SK-MEL-5 (cell line): ENCODE results near the gene SGPP1. TPM values are rescaled to one million over a fixed set of nuclear protein-coding genes. Genes with fewer than 3 reads are reported as not detected.
"Not testable (repeated sequence)": the region's sequence is repeated elsewhere in the genome, so short reads cannot be mapped to it uniquely, and the experiment has no call there.

Experiments
- DNase-seq: peaks from one replicate; pipeline ENCODE4 v3.0.0-alpha.2; 2016; ENCODE audit warnings: low read depth, low spot score
- in situ Hi-C: cut with HindIII; loops from 2 replicates; pipeline ENCODE4 v1.10.0; 2016; ENCODE audit warnings: low sequenced_read_pairs, high pct_unique_total_duplicates, low pct_unique_long_range_greater_than_20kb
- total RNA-seq: library from RNA; depleted of rRNA; stranded (reverse); fragments of >200 nt; shearing (Covaris generic); gene quantifications from 2 replicates; pipeline ENCODE4 v1.2.3, GENCODE V29; 2014

SGPP1 gene
- total RNA-seq, 1 experiment from 2014 or later = 24.0 TPM

- in situ Hi-C loops = no loop called here
These were observed 7.9 kb upstream of the SGPP1 start for GRCh38 chr14:63735720-63736119.

DNA sequence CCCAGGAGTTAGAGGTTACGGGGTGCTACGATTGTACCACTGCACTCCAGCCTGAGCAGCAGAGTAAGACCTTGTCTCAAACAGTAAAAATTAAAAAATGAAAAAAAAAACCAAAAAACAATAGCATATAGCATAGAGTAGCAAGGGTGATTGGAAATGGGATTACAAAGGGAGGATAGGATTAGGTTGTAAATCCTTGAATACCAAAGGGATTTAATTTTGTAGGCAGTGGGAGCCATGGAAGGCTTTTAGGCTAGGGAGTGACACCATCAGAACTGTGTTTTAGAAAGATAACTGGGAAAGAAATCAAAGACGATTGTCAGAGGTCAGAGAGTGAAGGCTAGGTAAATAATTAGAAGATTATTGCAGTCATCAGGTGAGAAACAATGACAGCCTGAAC lies 2.8 kb upstream of the SGPP1 start:
- no peak for DNase-seq
- in situ Hi-C loops = no loop called here

More at GRCh38 chr14:63735720-63736119, 7.9 kb upstream of the SGPP1 start:
- DNase-seq = no peak

DNA sequence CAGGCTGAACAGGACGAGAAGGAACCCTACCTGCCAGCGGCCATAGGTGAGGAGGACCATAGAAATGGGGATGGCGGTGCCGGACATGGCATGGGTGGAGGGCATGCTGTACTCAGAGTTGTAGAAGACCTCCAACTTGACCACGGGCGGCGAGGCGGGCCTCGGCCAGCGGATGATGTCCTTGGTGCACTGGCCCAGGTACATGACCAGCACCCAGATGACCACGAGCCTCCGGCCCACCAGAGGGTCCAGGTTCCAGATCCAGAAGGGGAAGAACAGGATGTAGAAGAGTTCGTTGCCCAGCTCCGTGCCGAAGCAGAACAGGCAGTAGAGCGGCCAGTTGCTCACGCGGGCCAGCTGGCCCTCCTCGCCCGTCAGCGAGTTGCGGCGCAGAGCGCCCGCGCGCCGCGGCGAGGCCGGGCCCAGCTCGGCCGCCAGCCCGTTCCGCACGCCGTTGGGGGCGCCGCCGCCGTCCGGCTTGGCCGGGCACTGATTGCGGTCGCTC lies 582 bp downstream of the SGPP1 start:
- DNase-seq = peak; percentile 18
- in situ Hi-C loops = no loop called here

DNA sequence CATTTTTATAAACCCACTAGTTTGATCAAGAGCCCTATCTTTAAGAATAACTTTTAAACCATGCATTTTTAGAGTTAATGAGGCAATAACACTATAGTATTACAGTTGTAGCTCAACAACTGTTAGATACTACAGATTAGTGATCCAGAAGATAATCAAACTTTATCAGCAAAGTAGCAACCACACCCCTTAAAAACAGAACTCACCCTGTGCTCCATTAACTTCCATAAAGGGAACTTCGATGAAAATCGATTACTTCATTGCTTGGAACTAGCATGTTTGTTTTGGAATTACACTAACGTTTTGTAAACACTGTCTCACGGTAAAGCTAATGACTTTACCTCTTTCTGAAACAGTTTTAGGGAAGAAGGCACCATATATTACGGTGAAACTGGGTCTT lies 1.4 kb downstream of the SGPP1 start:
- DNase-seq = no peak
- in situ Hi-C loops = no loop called here

DNA sequence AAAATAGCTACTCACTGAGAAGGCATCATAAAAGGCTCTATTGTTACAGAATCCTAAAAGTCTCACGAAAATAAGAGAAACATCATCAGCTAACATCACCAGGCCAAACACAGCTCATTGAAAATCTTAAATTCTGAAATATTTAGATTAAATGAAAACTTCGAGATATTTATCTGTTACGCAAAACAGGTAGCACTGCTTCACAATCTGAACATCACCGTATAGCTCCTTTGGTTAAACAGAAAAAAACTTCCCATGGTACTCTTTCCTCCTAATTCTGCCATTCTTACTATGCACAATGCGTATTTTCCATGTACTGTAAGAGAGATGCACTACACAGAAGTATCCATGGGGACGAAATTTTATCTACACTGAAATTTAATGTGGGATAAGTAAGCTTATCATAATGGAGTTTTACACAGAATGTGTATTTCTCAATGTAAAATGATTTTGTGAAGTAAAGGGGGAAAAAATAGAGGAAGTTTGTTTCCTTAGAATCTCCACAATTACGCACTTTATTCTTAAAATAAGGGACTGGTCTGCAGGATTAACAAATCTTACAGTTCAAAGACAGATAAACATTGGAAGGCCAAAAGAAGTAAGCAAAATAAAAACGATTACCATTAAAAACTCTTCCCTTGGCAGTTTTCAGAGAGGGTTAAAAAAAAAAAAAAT lies 1.9 kb downstream of the SGPP1 start:
- no peak for DNase-seq
- in situ Hi-C loops = no loop called here

GRCh38 chr14:63717702-63718101 lies 10.2 kb downstream of the SGPP1 start:
- in situ Hi-C loops = no loop called here
- DNase-seq = peak; percentile 22

- no peak for DNase-seq
- in situ Hi-C loops = no loop called here
These were observed 12.5 kb downstream of the SGPP1 start for GRCh38 chr14:63715360-63715759.

DNA sequence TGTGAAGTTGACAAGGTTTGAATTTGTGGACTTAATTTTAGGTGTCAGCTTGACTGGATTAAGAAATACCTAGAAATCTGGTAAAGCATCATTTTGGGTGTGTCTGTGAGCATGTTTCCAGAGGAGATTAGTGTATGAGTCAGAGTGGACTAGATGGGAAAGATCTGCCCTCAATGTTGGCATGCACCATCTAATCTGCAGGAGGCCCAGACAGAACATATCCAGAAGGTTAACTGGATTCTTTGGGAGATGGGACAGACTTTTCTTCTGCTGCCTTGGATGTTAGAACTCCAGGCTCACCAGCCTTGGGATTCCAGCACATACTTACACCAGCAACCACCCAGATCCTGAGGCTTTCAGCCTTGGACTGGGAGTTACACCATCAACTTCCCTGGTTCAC lies 14.1 kb downstream of the SGPP1 start:
- in situ Hi-C loops = no loop called here
- DNase-seq = no peak

DNA sequence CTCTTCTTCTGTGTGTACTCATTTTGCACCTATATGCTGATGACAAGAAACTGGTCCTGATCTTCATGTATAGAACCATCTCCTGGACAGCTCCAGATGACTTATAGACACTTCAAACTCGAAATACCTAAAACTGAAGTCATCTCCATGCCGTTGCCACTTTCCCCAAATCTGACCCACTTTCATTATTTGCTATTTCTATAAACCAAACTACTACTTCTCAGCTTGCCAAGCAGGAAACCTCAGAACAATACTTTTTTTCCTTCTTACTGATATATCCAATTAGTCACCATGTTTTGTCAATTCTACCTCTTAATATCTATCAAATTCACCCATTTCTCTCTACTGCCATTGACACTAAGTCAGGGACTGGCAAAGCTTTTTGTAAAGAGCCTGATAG lies 14.8 kb downstream of the SGPP1 start:
- DNase-seq = no peak

GRCh38 chr14:63712123-63712522 lies 15.7 kb downstream of the SGPP1 start:
- in situ Hi-C loops = no loop called here
- no peak for DNase-seq

More for the DNA sequence above, 14.8 kb downstream of the SGPP1 start:
- in situ Hi-C loops = no loop called here

DNA sequence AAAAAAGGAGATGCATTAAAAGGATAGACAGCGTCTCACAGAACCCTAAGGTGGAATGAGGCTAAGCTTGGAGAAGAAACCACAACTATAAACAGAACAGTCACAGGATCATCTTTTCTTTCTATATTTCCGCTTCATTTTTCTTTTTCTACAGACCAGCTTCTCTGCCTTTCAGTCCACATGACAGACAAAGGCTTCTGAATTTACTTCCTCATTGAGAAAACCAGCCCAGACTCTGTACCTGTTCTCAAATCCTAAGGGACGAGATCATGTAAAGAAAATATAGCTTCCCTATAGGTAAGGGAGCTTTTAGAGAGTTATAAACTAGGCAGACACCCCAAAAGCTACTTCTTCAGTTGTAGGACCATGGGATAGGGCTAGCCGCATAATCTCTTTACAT lies 17.4 kb downstream of the SGPP1 start:
- in situ Hi-C loops = no loop called here
- no peak for DNase-seq

DNA sequence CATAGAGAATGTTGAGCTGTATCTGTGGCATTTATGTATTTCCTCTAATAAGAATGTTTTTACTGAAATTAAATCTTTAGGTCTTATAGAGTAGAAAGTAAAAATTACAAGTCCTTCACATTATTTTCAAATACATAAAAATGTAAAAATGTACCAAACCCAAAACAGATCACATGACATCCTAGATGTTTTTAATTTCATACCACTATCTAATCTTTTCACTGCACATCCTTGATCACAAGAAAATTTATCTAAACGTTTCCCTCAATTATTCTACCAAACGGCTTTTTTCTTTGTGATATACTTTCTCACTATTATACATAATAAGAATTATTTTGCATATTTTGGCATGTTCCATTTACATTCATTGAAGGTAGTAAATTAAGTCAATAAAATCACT lies 18.3 kb downstream of the SGPP1 start:
- DNase-seq = no peak
- in situ Hi-C loops = no loop called here

GRCh38 chr14:63707216-63707615 lies 20.6 kb downstream of the SGPP1 start:
- in situ Hi-C loops = no loop called here
- DNase-seq = no peak

- DNase-seq = no peak
These were observed 22.2 kb downstream of the SGPP1 start for GRCh38 chr14:63705561-63706070.

DNA sequence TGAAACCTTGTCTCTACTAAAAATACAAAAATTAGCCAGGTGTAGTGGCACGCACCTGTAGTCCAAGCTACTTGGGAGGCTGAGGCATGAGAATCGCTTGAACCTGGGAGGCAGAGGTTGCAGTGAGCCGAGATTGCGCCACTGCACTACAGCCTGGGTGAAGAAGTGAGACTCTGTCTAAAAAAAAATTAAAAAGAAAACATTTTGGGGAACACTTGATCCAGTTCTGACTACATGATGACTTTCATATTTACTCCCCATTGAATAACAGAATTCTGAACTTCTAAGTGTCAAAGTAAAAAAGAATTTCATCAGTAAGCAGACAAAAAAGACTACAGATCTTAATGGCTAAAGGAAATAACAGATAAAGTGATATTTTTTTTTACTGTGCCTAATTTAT lies 25.3 kb downstream of the SGPP1 start:
- in situ Hi-C loops, DNase-seq: not testable (repeated sequence)

More at GRCh38 chr14:63705561-63706070, 22.2 kb downstream of the SGPP1 start:
- in situ Hi-C loops = no loop called here

GRCh38 chr14:63701606-63702299 lies 26.1 kb downstream of the SGPP1 start:
- no peak for DNase-seq
- in situ Hi-C loops = no loop called here

DNA sequence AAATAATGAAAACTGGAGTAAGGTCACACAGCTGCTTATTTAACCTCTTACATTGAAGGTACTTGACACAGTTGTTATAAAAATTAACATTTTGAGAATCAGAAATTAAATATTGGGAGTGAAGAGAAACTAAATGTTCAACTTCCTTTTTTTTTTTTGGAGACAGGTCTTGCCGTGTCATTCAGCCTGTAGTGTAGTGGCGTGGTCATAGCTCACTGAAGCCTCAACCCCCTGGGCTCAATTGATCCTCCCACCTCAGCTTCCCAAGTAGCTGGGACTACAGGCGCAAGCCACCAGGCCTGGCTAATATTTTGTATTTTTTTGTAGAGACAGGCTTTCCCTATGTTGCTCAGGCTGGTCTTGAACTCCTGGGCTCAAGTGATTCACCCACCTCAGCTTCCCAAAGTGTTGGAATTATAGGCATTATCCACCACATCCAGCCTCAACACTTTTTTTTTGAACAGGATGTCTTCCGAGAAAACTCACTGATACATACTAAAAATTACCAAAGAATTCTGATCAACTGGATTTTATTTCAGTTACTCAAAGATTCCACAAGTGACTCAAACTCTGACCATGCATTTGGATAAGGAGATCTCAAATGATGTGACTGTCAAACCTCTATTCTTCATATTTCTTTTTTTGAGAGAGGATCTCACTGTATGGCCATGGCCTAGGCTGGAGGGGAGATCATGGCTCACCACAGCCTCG lies 35.4 kb downstream of the SGPP1 start:
- in situ Hi-C loops = no loop called here
- DNase-seq = no peak

GRCh38 chr14:63689132-63689531 lies 38.7 kb downstream of the SGPP1 start:
- in situ Hi-C loops = no loop called here

More at GRCh38 chr14:63689132-63689531, 38.7 kb downstream of the SGPP1 start:
- DNase-seq = no peak
